ENCODE measurements around the gene SBNO1. TPM values are rescaled to one million over a fixed set of nuclear protein-coding genes. Genes with fewer than 3 reads are reported as not detected.

The SBNO1 gene
- total RNA-seq, 1 donor, result 38.6 TPM

- DNase-seq (ENCODE audit: low read depth), result peak; percentile 67
- H3K4me3 ChIP-seq (ENCODE audit: low read depth, low read length), result no peak overlapping the region
- TF ChIP-seq, protein P1, sequence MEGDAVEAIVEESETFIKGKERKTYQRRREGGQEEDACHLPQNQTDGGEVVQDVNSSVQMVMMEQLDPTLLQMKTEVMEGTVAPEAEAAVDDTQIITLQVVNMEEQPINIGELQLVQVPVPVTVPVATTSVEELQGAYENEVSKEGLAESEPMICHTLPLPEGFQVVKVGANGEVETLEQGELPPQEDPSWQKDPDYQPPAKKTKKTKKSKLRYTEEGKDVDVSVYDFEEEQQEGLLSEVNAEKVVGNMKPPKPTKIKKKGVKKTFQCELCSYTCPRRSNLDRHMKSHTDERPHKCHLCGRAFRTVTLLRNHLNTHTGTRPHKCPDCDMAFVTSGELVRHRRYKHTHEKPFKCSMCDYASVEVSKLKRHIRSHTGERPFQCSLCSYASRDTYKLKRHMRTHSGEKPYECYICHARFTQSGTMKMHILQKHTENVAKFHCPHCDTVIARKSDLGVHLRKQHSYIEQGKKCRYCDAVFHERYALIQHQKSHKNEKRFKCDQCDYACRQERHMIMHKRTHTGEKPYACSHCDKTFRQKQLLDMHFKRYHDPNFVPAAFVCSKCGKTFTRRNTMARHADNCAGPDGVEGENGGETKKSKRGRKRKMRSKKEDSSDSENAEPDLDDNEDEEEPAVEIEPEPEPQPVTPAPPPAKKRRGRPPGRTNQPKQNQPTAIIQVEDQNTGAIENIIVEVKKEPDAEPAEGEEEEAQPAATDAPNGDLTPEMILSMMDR (IDR thresholded peaks at IDR 0.05; ENCODE audit: insufficient read depth, low read length), result no peak
Measured at GRCh38 chr12:123393747-123394146, 29.1 kb upstream of the SBNO1 start.

- no peak overlapping the region for H3K4me3 ChIP-seq (ENCODE audit: low read depth, low read length)
- DNase-seq (ENCODE audit: low read depth), result no peak
- TF ChIP-seq, protein P1 (IDR thresholded peaks at IDR 0.05; ENCODE audit: insufficient read depth, low read length), result no peak
Measured at GRCh38 chr12:123391546-123392343, 27.1 kb upstream of the SBNO1 start.

DNA sequence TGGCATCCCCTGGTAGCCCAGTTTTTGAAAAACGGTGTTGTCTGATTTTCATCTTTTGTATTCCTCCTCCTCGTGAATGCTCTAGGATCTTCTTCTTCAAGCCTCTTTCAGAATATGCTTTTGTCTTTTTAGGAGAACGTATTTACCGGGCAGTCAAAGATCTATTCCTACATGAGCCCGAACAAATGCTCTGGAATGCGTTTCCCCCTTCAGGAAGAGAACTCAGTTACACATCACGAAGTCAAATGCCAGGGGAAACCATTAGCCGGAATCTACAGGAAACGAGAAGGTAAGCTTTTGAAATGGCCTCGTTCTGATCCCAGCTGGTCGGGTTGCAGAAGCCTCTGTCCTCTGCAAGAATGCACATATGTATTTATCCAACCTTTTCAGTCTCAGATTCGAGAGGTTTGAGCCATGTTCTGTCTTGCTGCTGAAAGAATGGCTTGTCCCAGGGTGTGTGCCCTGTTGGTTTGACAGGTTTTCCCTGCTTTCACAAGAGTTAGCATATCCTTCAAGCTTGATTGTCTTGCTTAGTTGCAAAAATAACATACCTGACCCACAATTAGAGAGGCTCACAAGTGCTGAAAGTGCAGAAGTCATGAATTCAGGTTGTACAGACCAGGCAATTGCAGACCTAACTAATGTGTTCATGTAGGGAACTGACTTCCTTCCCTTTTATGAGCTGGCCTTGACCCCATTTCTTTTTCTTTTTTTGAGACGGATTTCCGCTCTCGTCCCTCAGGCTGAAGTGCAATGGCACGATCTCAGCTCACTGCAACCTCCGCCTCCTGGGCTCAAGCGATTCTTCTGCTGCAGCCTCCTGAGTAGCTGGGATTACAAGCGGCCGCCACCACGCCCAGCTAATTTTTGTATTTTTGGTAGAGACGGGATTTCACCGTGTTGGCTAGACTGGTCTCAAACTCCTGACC, 26.1 kb upstream of the SBNO1 start:
- peak overlapping the region; percentile 72 for H3K4me3 ChIP-seq (ENCODE audit: low read depth, low read length)
- no peak for DNase-seq (ENCODE audit: low read depth)
- TF ChIP-seq, protein P1 (IDR thresholded peaks at IDR 0.05; ENCODE audit: insufficient read depth, low read length), result no peak

GRCh38 chr12:123389560-123390351, 25.1 kb upstream of the SBNO1 start:
- TF ChIP-seq, protein P1 (IDR thresholded peaks at IDR 0.05; ENCODE audit: insufficient read depth, low read length), result peak; percentile 7
- peak overlapping the region; percentile 72 for H3K4me3 ChIP-seq (ENCODE audit: low read depth, low read length)
- DNase-seq (ENCODE audit: low read depth), result peak; percentile 21

GRCh38 chr12:123388951-123389559, 24.4 kb upstream of the SBNO1 start:
- DNase-seq (ENCODE audit: low read depth), result no peak
- TF ChIP-seq, protein P1 (IDR thresholded peaks at IDR 0.05; ENCODE audit: insufficient read depth, low read length), result no peak

More at GRCh38 chr12:123388951-123389559, 24.4 kb upstream of the SBNO1 start:
- H3K4me3 ChIP-seq (ENCODE audit: low read depth, low read length), result peak overlapping the region; percentile 72
